OCI-LY7 (cell line): ENCODE measurements around the gene CMTM6. TPM values are rescaled to one million over a fixed set of nuclear protein-coding genes. Genes with fewer than 3 reads are reported as not detected.

Experiments used
- BruUV-seq: library from RNA; stranded (reverse); fragments of 400-500 nt; replicated peaks from 2 replicates; lab custom pipeline; 2021; lab: Mats Ljungman, UMichigan
- CTCF ChIA-PET: fragments of 300-600 bp; sonication (Branson Sonifier 250); formaldehyde crosslinking; loops from one replicate; lab custom pipeline; 2022; ENCODE audit warnings: antibody characterized with exemption; ENCODE audit not compliant: unreplicated experiment; lab: Charles Lee
- POLR2A ChIA-PET: fragments of 300-600 bp; sonication (Branson Sonifier 250); formaldehyde crosslinking; loops from one replicate; lab custom pipeline; 2022; ENCODE audit warnings: antibody characterized with exemption; lab: Charles Lee
- DNase-seq: peaks from one replicate; pipeline ENCODE4 v3.0.0-alpha.2; 2015; ENCODE audit warnings: low spot score
- H2AFZ ChIP-seq: fragments of 200-600 bp; sonication (generic), shearing (Covaris generic); 2 replicates; pipeline ENCODE4 v1.6.1; 2014; ENCODE audit warnings: mild to moderate bottlenecking, antibody characterized with exemption, low read length, moderate library complexity
- H3K27ac ChIP-seq: fragments of 200-600 bp; sonication (generic); 2 replicates; pipeline ENCODE4 v1.5.1; 2014; ENCODE audit warnings: mixed run types, low read depth, mild to moderate bottlenecking, moderate library complexity, low read length, inconsistent platforms; ENCODE audit not compliant: poor library complexity, severe bottlenecking
- H3K36me3 ChIP-seq: fragments of 200-600 bp; sonication (generic); 2 replicates; pipeline ENCODE4 v1.6.1; 2014; ENCODE audit warnings: mild to moderate bottlenecking, antibody characterized with exemption, low read length, moderate library complexity, mixed read lengths; ENCODE audit not compliant: insufficient read depth
- H3K4me1 ChIP-seq: fragments of 200-600 bp; sonication (generic); 2 replicates; pipeline ENCODE4 v1.5.1; 2014; ENCODE audit warnings: mild to moderate bottlenecking, low read length; ENCODE audit not compliant: insufficient read depth, poor library complexity, severe bottlenecking
- H3K4me2 ChIP-seq: fragments of 200-600 bp; sonication (generic); 2 replicates; pipeline ENCODE4 v1.6.1; 2014; ENCODE audit warnings: mild to moderate bottlenecking, low read length
- H3K4me3 ChIP-seq: fragments of 200-600 bp; sonication (generic); 2 replicates; pipeline ENCODE4 v1.5.1; 2014; ENCODE audit warnings: mild to moderate bottlenecking, low read depth, low read length; ENCODE audit not compliant: poor library complexity, severe bottlenecking
- H3K79me2 ChIP-seq: fragments of 200-600 bp; sonication (generic); 2 replicates; pipeline ENCODE4 v1.6.1; 2016; ENCODE audit warnings: low read depth, mild to moderate bottlenecking, low read length, moderate library complexity, mixed read lengths; ENCODE audit not compliant: insufficient read depth
- H3K9me2 ChIP-seq: fragments of 200-600 bp; sonication (generic); 2 replicates; pipeline ENCODE4 v1.6.1; 2016; ENCODE audit warnings: mild to moderate bottlenecking, low read length, mixed read lengths; ENCODE audit not compliant: insufficient read depth
- H3K9me3 ChIP-seq: fragments of 200-600 bp; sonication (generic); 2 replicates; pipeline ENCODE4 v1.6.1; 2014; ENCODE audit warnings: mild to moderate bottlenecking, mixed run types, low read length, mixed read lengths
- H4K20me1 ChIP-seq: fragments of 200-600 bp; sonication (generic); 2 replicates; pipeline ENCODE4 v1.6.1; 2014; ENCODE audit warnings: mild to moderate bottlenecking, antibody characterized with exemption, low read length, moderate library complexity, mixed read lengths; ENCODE audit not compliant: insufficient read depth
- EZH2phosphoT487 ChIP-seq: fragments of 200-600 bp; sonication (generic); IDR thresholded peaks from 2 replicates; pipeline ENCODE4 v1.6.1; 2018; ENCODE audit warnings: low read depth, borderline replicate concordance, mild to moderate bottlenecking, mixed run types, antibody characterized with exemption, low read length, moderate library complexity, mixed read lengths
- intact Hi-C: fragments of 100-400 bp; cut with micrococcal nuclease; formaldehyde crosslinking; loops from one replicate; pipeline ENCODE4 v1.10.0; 2022; ENCODE audit not compliant: unreplicated experiment
- total RNA-seq, 2 experiments: library from RNA; depleted of rRNA in 1 of 2; stranded (reverse); fragments of >200 nt in 1 of 2; shearing (Covaris generic) in 1 of 2; gene quantifications; 2 replicates each; pipeline ENCODE4 v1.2.3, GENCODE V29; 2014 to 2022
- TF ChIP-seq, protein P1 (sequence below): fragments of 200-600 bp; sonication (generic); conservative IDR thresholded peaks from 2 replicates; pipeline ENCODE4 v1.5.1; 2014; ENCODE audit warnings: mild to moderate bottlenecking, antibody characterized with exemption, low read length, moderate library complexity, mixed read lengths

CMTM6 gene
- total RNA-seq, 2 experiments from 2014 or later, result 26.2 to 36.0 TPM

DNA sequence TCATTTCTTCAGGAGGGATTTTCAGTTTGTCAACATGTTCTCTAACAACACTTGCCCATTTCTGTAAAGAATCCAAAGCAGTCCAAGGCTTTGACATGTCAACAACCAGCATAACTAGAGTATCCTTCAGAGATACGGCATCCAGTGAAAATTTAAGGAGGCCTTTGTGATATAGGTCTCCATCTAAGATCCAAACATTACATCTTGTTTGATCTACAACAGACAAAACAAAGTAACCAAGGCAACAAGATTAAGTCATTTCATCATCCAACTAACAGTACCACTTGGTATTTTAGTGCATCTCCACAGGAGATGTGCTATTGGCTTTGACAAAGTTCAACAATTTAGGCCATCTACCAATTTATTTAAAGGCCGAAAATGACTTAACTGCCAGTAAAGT is 42.2 kb upstream of the CMTM6 start:
- peaks cover 40% of the 10 kb centered on the region; the same call in 1 of the 2 replicates for H3K79me2 ChIP-seq

DNA sequence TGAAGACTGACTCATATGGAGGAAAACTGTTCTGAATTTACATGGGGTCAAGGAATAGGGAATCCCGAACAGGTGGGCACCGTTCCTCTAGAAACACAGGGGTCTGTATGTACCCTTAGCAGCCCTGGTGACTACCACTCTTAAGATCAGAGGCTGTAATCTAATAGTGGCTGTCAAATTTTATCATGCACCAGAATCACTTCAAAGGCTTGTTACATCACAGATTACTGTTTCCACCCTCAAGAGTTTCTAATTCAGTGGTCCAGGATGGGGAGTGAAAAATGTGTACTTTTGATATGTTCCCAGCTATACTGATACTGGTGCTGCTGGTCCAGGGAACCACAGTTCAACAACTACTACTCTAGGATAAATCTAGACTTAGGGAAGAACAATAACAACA is 40.2 kb upstream of the CMTM6 start:
- intact Hi-C loops, result no loop called here
- H3K4me3 ChIP-seq, result no peak overlapping the region
- no peaks in the 10 kb centered on the region for H3K9me2 ChIP-seq
- ChIA-PET CTCF (no interaction called here), POLR2A (interaction anchor here (0.6 to 1.8 kb wide), 4 partner anchors 10 to 435 kb away, joined by 3 to 6 read pairs (median 4); no protein-coding TSS in a partner anchor)
- no peak overlapping the region for H3K27ac ChIP-seq
- H3K79me2 ChIP-seq, result peaks cover 20% of the 10 kb centered on the region; the same call in 1 of the 2 replicates
- no peak overlapping the region for H2AFZ ChIP-seq
- H3K9me3 ChIP-seq, result no peaks in the 10 kb centered on the region
- peaks cover 3% of the 10 kb centered on the region; the same call in 1 of the 2 replicates for H4K20me1 ChIP-seq
- H3K4me2 ChIP-seq, result no peak overlapping the region
- peaks cover 54% of the 10 kb centered on the region for H3K36me3 ChIP-seq
- TF ChIP-seq, protein P1, sequence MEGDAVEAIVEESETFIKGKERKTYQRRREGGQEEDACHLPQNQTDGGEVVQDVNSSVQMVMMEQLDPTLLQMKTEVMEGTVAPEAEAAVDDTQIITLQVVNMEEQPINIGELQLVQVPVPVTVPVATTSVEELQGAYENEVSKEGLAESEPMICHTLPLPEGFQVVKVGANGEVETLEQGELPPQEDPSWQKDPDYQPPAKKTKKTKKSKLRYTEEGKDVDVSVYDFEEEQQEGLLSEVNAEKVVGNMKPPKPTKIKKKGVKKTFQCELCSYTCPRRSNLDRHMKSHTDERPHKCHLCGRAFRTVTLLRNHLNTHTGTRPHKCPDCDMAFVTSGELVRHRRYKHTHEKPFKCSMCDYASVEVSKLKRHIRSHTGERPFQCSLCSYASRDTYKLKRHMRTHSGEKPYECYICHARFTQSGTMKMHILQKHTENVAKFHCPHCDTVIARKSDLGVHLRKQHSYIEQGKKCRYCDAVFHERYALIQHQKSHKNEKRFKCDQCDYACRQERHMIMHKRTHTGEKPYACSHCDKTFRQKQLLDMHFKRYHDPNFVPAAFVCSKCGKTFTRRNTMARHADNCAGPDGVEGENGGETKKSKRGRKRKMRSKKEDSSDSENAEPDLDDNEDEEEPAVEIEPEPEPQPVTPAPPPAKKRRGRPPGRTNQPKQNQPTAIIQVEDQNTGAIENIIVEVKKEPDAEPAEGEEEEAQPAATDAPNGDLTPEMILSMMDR, result no peak
- TF ChIP-seq EZH2phosphoT487, result no peak
- BruUV-seq, result TSS peak; percentile 51
- no peak for DNase-seq
- no peaks in the 10 kb centered on the region for H3K4me1 ChIP-seq

More for the DNA sequence above, 42.2 kb upstream of the CMTM6 start:
- TF ChIP-seq, protein P1, result no peak
- no peak for TF ChIP-seq EZH2phosphoT487
- POLR2A ChIA-PET, result interaction anchor here (0.6 to 1.3 kb wide), 2 partner anchors 13 kb away, joined by 3 to 6 read pairs; no protein-coding TSS in a partner anchor
- TSS peak; percentile 21 for BruUV-seq
- H3K4me1 ChIP-seq, result no peaks in the 10 kb centered on the region
- no peak overlapping the region for H3K4me3 ChIP-seq
- no peak overlapping the region for H2AFZ ChIP-seq
- intact Hi-C loops, result no loop called here
- DNase-seq, result no peak
- H3K9me2 ChIP-seq, result no peaks in the 10 kb centered on the region
- H3K9me3 ChIP-seq, result no peaks in the 10 kb centered on the region
- no peak overlapping the region for H3K4me2 ChIP-seq
- no peak overlapping the region for H3K27ac ChIP-seq
- H3K36me3 ChIP-seq, result peaks cover 46% of the 10 kb centered on the region
- CTCF ChIA-PET, result no interaction called here
- peaks cover 3% of the 10 kb centered on the region; the same call in 1 of the 2 replicates for H4K20me1 ChIP-seq

DNA sequence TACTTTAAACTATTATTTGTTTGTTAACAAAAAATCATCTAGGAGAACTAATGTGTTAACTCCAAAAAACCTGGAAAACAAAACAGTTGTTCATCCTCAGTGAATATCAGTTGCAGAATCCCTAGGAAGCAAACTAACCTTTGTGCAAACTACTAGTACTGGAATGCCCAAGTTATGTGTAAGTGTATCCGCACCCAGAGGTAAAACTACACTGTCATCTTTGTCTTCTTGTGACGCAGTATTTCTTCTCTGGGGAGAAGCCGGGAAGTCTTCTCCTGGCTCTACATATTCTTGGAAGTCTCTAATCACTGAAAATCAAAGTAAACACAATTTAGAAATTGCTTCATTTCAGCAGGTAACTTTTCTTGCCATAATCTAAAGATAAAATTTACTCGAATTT is 38.2 kb upstream of the CMTM6 start:
- DNase-seq, result no peak
- Histone ChIP-seq H3K9me2 (no peaks in the 10 kb centered on the region), H3K79me2 (peaks cover 10% of the 10 kb centered on the region; the same call in 1 of the 2 replicates), H2AFZ (no peak overlapping the region), H3K4me1 (no peaks in the 10 kb centered on the region), H3K27ac (no peak overlapping the region), H3K36me3 (peaks cover 67% of the 10 kb centered on the region), H3K4me2 (no peak overlapping the region), H4K20me1 (no peaks in the 10 kb centered on the region), H3K9me3 (no peaks in the 10 kb centered on the region), H3K4me3 (no peak overlapping the region)
- BruUV-seq, result no TSS peak
- CTCF ChIA-PET, result no interaction called here
- intact Hi-C loops, result no loop called here
- TF ChIP-seq, protein P1, result no peak
- TF ChIP-seq EZH2phosphoT487, result no peak
- POLR2A ChIA-PET, result no interaction called here
